HCT116 (cell line): ENCODE measurements around the gene ASB3. TPM values are rescaled to one million over a fixed set of nuclear protein-coding genes. Genes with fewer than 3 reads are reported as not detected.

Experiments
- ATAC-seq: fragments of 200-7000 bp; cut with Tn5 transposase; 2 replicates; pipeline ENCODE4 v1.9.1; 2020; ENCODE audit warnings: mild to moderate bottlenecking, moderate library complexity
- BruUV-seq: library from RNA; stranded (reverse); fragments of 400-500 nt; replicated peaks from 2 replicates; lab custom pipeline; 2021; lab: Mats Ljungman, UMichigan
- CTCF ChIA-PET: fragments of 300-600 bp; sonication (Branson Sonifier 250); formaldehyde crosslinking; loops from one replicate; lab custom pipeline; 2021; ENCODE audit warnings: antibody characterized with exemption; lab: Charles Lee
- POLR2A ChIA-PET: fragments of 300-600, 350-600 bp; sonication (Branson Sonifier 250); formaldehyde crosslinking; loops from one replicate; lab custom pipeline; 2021; ENCODE audit warnings: antibody characterized with exemption; lab: Charles Lee
- RAD21 ChIA-PET, 2 experiments: fragments of 300-600 bp; sonication (Branson Sonifier 250); formaldehyde crosslinking; loops; one replicate each; lab custom pipeline; 2023; ENCODE audit warnings: low total read pairs in 2 of 2; ENCODE audit not compliant: uncharacterized antibody in 2 of 2, unreplicated experiment in 2 of 2, low non-redundant PET in 1 of 2; lab: Charles Lee
- DNase-seq: peaks from one replicate; pipeline ENCODE4 v3.0.0-alpha.2; 2010; ENCODE audit warnings: low read depth, low spot score
- H2AFZ ChIP-seq: fragments of 200-600 bp; shearing (Covaris generic), sonication (generic); 2 replicates; pipeline ENCODE4 v1.6.1; 2017; ENCODE audit warnings: low read depth, mixed run types, mixed read lengths, antibody characterized with exemption, low read length; ENCODE audit not compliant: poor library complexity, severe bottlenecking
- H3K27ac ChIP-seq: 2 replicates; pipeline ENCODE4 v1.5.1; 2012; ENCODE audit warnings: low read depth, low read length
- H3K27me3 ChIP-seq: fragments of 200-600 bp; sonication (generic); 2 replicates; pipeline ENCODE4 v1.6.1; 2016; ENCODE audit warnings: mixed run types, low read length, mixed read lengths; ENCODE audit not compliant: insufficient read depth
- H3K36me3 ChIP-seq, 2 experiments: fragments of 200-500 bp in 1 of 2; fragments of 200-600 bp in 1 of 2; sonication (Bioruptor generic) in 1 of 2; sonication (generic) in 1 of 2; 2 replicates each; pipeline versions ENCODE4 v1.5.1 to v1.6.1; 2014 to 2016; ENCODE audit warnings: low read length in 2 of 2, inconsistent platforms in 1 of 2, mixed read lengths in 1 of 2, mixed run types in 1 of 2; ENCODE audit not compliant: insufficient read depth in 2 of 2, control insufficient read depth in 1 of 2
- H3K4me1 ChIP-seq, 2 experiments: fragments of 200-600 bp in 1 of 2; sonication (generic) in 1 of 2; 2 replicates each; pipeline versions ENCODE4 v1.5.1 to v1.6.1; 2012 to 2017; ENCODE audit warnings: low read length in 2 of 2, inconsistent platforms in 1 of 2, mild to moderate bottlenecking in 1 of 2, mixed read lengths in 1 of 2, mixed run types in 1 of 2, moderate library complexity in 1 of 2; ENCODE audit not compliant: insufficient read depth in 2 of 2, control insufficient read depth in 1 of 2
- H3K4me2 ChIP-seq: fragments of 200-600 bp; sonication (generic); 2 replicates; pipeline ENCODE4 v1.6.1; 2017; ENCODE audit warnings: mixed run types, low read length, mixed read lengths
- H3K4me3 ChIP-seq, 2 experiments: fragments of 200-600 bp in 1 of 2; sonication (generic) in 1 of 2; replicated peaks in 1 of 2; 2 replicates each; pipeline ENCODE4 v1.5.1; 2011 to 2016; ENCODE audit warnings: low read length in 2 of 2, control low read depth in 1 of 2, low read depth in 1 of 2, mild to moderate bottlenecking in 1 of 2, mixed read lengths in 1 of 2, mixed run types in 1 of 2
- H3K79me2 ChIP-seq: fragments of 200-600 bp; sonication (generic); 2 replicates; pipeline ENCODE4 v1.6.1; 2017; ENCODE audit warnings: mild to moderate bottlenecking, mixed run types, low read length, moderate library complexity, mixed read lengths; ENCODE audit not compliant: insufficient read depth
- H3K9ac ChIP-seq: fragments of 200-600 bp; sonication (generic); 2 replicates; pipeline ENCODE4 v1.6.1; 2016; ENCODE audit warnings: low read length, mixed read lengths
- H3K9me2 ChIP-seq: fragments of 200-600 bp; sonication (generic), shearing (Covaris generic); 2 replicates; pipeline ENCODE4 v1.6.1; 2017; ENCODE audit warnings: mixed run types, mild to moderate bottlenecking, moderate library complexity; ENCODE audit not compliant: insufficient read depth
- H3K9me3 ChIP-seq, 2 experiments: fragments of 200-500 bp in 1 of 2; fragments of 200-600 bp in 1 of 2; sonication (Bioruptor generic) in 1 of 2; sonication (generic) in 1 of 2; 2 replicates each; pipeline ENCODE4 v1.6.1; 2014 to 2017; ENCODE audit warnings: low read length in 2 of 2, mixed read lengths in 2 of 2, inconsistent platforms in 1 of 2, low read depth in 1 of 2, mild to moderate bottlenecking in 1 of 2, mixed run types in 1 of 2, moderate library complexity in 1 of 2; ENCODE audit not compliant: control insufficient read depth in 1 of 2, insufficient read depth in 1 of 2
- H4K20me1 ChIP-seq: fragments of 200-600 bp; sonication (generic), shearing (Covaris generic); 2 replicates; pipeline ENCODE4 v1.6.1; 2017; ENCODE audit warnings: mixed run types, mild to moderate bottlenecking, moderate library complexity; ENCODE audit not compliant: insufficient read depth
- ATF3 ChIP-seq: IDR thresholded peaks from 2 replicates; pipeline ENCODE4 v1.6.1; 2012
- CBX3 ChIP-seq: IDR thresholded peaks from 2 replicates; pipeline ENCODE4 v1.6.1; 2012; ENCODE audit warnings: low read depth
- CEBPB ChIP-seq: IDR thresholded peaks from 2 replicates; pipeline ENCODE4 v1.6.1; 2012; ENCODE audit warnings: low read depth
- CTCF ChIP-seq, 3 experiments: fragments of 200-600 bp in 1 of 3; sonication (generic) in 1 of 3; IDR thresholded peaks in 2 of 3; conservative IDR thresholded peaks in 1 of 3; 2 replicates each; pipeline ENCODE4 v1.5.1; 2012 to 2017; ENCODE audit warnings: low read depth in 2 of 3, low read length in 2 of 3, antibody characterized with exemption in 1 of 3, borderline replicate concordance in 1 of 3, control low read depth in 1 of 3, mild to moderate bottlenecking in 1 of 3, mixed read lengths in 1 of 3, mixed run types in 1 of 3, moderate library complexity in 1 of 3; ENCODE audit not compliant: insufficient read depth in 1 of 3
- EGR1 ChIP-seq: IDR thresholded peaks from 2 replicates; pipeline ENCODE4 v1.6.1; 2012; ENCODE audit warnings: low read depth
- ELF1 ChIP-seq: IDR thresholded peaks from 2 replicates; pipeline ENCODE4 v1.6.1; 2012; ENCODE audit warnings: low read depth, borderline replicate concordance
- EZH2 ChIP-seq: fragments of 200-600 bp; sonication (generic); IDR thresholded peaks from 2 replicates; pipeline ENCODE4 v1.6.1; 2017; ENCODE audit warnings: antibody characterized with exemption, mixed run types
- EZH2phosphoT487 ChIP-seq: fragments of 200-600 bp; IDR thresholded peaks from 2 replicates; pipeline ENCODE4 v1.6.1; 2018; ENCODE audit warnings: antibody characterized with exemption, borderline replicate concordance
- JUND ChIP-seq: IDR thresholded peaks from 2 replicates; pipeline ENCODE4 v1.6.1; 2012
- POLR2A ChIP-seq: IDR thresholded peaks from 2 replicates; pipeline ENCODE4 v1.7.0; 2011; ENCODE audit warnings: borderline replicate concordance; ENCODE audit not compliant: insufficient read depth, insufficient read length; ENCODE audit errors: extremely low read depth
- POLR2AphosphoS5 ChIP-seq: IDR thresholded peaks from 2 replicates; pipeline ENCODE4 v1.6.1; 2011; ENCODE audit warnings: mild to moderate bottlenecking, low read depth, low read length, moderate library complexity
- RAD21 ChIP-seq: IDR thresholded peaks from 2 replicates; pipeline ENCODE4 v1.6.1; 2012; ENCODE audit warnings: low read depth, mild to moderate bottlenecking
- REST ChIP-seq: IDR thresholded peaks from 2 replicates; pipeline ENCODE4 v1.6.1; 2012; ENCODE audit warnings: low read depth
- SIN3A ChIP-seq: IDR thresholded peaks from 2 replicates; pipeline ENCODE4 v1.6.1; 2012; ENCODE audit warnings: low read depth
- SP1 ChIP-seq: IDR thresholded peaks from 2 replicates; pipeline ENCODE4 v1.6.1; 2012; ENCODE audit warnings: low read depth
- SRF ChIP-seq: IDR thresholded peaks from 2 replicates; pipeline ENCODE4 v1.6.1; 2012; ENCODE audit warnings: low read depth
- TCF7L2 ChIP-seq: IDR thresholded peaks from 2 replicates; pipeline ENCODE4 v1.7.0; 2011; ENCODE audit warnings: borderline replicate concordance, inconsistent platforms; ENCODE audit not compliant: insufficient read depth, insufficient read length; ENCODE audit errors: extremely low read depth
- YY1 ChIP-seq: IDR thresholded peaks from 2 replicates; pipeline ENCODE4 v1.6.1; 2011; ENCODE audit warnings: low read length, low read depth, moderate library complexity, mild to moderate bottlenecking; ENCODE audit not compliant: insufficient replicate concordance; ENCODE audit errors: extremely low read depth
- ZFX ChIP-seq: fragments of 450-650 bp; IDR thresholded peaks from 2 replicates; pipeline ENCODE4 v1.6.1; 2017
- ZNF274 ChIP-seq: fragments of 200-500 bp; sonication (Bioruptor generic); IDR thresholded peaks from 2 replicates; pipeline ENCODE4 v1.6.1; 2014; ENCODE audit warnings: mild to moderate bottlenecking, low read depth, low read length, inconsistent platforms
- intact Hi-C: fragments of 100-400 bp; cut with micrococcal nuclease; formaldehyde crosslinking; loops from 2 replicates; pipeline ENCODE4 v1.10.0; 2022
- total RNA-seq: library from RNA; stranded (reverse); gene quantifications from one replicate; pipeline ENCODE4 v1.2.1, GENCODE V29; 2021; ENCODE audit not compliant: unreplicated experiment

The ASB3 gene
- total RNA-seq, 1 experiment from 2014 or later: 17.3 TPM

GRCh38 chr2:53629501-53629900 lies 157.3 kb downstream of the ASB3 start:
- no peak overlapping the region for H3K9ac ChIP-seq
- peaks cover 0 to 9% of the 10 kb centered on the region in 2 experiments; a peak in 1 of 4 replicates for H3K4me1 ChIP-seq
- ATAC-seq: no peak
- no TSS peak for BruUV-seq
- no peak overlapping the region for H3K27ac ChIP-seq
- ChIA-PET CTCF (no interaction called here), RAD21 (no interaction called here), POLR2A (no interaction called here)
- no peaks in the 10 kb centered on the region for H4K20me1 ChIP-seq
- no peak overlapping the region for H2AFZ ChIP-seq
- TF ChIP-seq CEBPB (no peak), EZH2phosphoT487 (no peak), POLR2A (no peak), POLR2AphosphoS5 (no peak), CTCF (IDR thresholded peaks at IDR 0.05 in 2 of 3, conservative IDR thresholded peaks at IDR 0.05 in 1 of 3; ENCODE audit: borderline replicate concordance in 1 of 3, insufficient read depth in 1 of 3, low read depth in 2 of 3, low read length in 2 of 3) (no peak), REST (no peak), ELF1 (no peak), RAD21 (no peak), SRF (no peak), ZNF274 (no peak), SIN3A (no peak), CBX3 (no peak), YY1 (no peak), SP1 (no peak), ZFX (no peak), EGR1 (no peak), EZH2 (no peak), ATF3 (no peak), JUND (no peak), TCF7L2 (no peak)
- no peaks in the 10 kb centered on the region for H3K9me2 ChIP-seq
- H3K27me3 ChIP-seq: no peaks in the 10 kb centered on the region
- no peaks in the 10 kb centered on the region for H3K79me2 ChIP-seq
- no peak overlapping the region for H3K4me3 ChIP-seq
- no peak for DNase-seq
- no peak overlapping the region for H3K4me2 ChIP-seq
- intact Hi-C loops: no loop called here
- no peaks in the 10 kb centered on the region for H3K36me3 ChIP-seq
- H3K9me3 ChIP-seq: no peaks in the 10 kb centered on the region
